NT2/D1 (cell line): ENCODE measurements around the gene NEK2.

ENCODE experiments used
- DNase-seq: peaks from one replicate; pipeline ENCODE4 v3.0.0-alpha.2; 2011; ENCODE audit warnings: low read depth, low spot score
- H3K27me3 ChIP-seq: 2 replicates; pipeline ENCODE4 v1.6.0; 2011; ENCODE audit warnings: mild to moderate bottlenecking; ENCODE audit not compliant: insufficient read length, insufficient read depth
- H3K36me3 ChIP-seq: 2 replicates; pipeline ENCODE4 v1.6.1; 2011; ENCODE audit warnings: mild to moderate bottlenecking, low read length, mixed read lengths; ENCODE audit not compliant: insufficient read depth, insufficient read length
- H3K4me1 ChIP-seq: 2 replicates; pipeline ENCODE4 v1.5.1; 2011; ENCODE audit not compliant: insufficient read depth, insufficient read length
- H3K4me3 ChIP-seq: 2 replicates; pipeline ENCODE4 v1.5.1; 2011; ENCODE audit warnings: low read depth; ENCODE audit not compliant: insufficient read length
- H3K9ac ChIP-seq: 2 replicates; pipeline ENCODE4 v1.6.0; 2011; ENCODE audit warnings: low read depth; ENCODE audit not compliant: insufficient read length
- H3K9me3 ChIP-seq: 2 replicates; pipeline ENCODE4 v1.5.1; 2011; ENCODE audit warnings: mild to moderate bottlenecking, low read length; ENCODE audit not compliant: insufficient read depth
- SUZ12 ChIP-seq: IDR thresholded peaks from 2 replicates; pipeline ENCODE4 v1.6.1; 2011; ENCODE audit not compliant: insufficient read length, insufficient read depth; ENCODE audit errors: extremely low read depth
- YY1 ChIP-seq: IDR thresholded peaks from 2 replicates; pipeline ENCODE4 v1.6.1; 2011; ENCODE audit not compliant: insufficient read length, insufficient read depth
- ZNF274 ChIP-seq: IDR thresholded peaks from 2 replicates; pipeline ENCODE4 v1.6.1; 2011; ENCODE audit warnings: mild to moderate bottlenecking, low read depth, low read length

The NEK2 gene

DNA sequence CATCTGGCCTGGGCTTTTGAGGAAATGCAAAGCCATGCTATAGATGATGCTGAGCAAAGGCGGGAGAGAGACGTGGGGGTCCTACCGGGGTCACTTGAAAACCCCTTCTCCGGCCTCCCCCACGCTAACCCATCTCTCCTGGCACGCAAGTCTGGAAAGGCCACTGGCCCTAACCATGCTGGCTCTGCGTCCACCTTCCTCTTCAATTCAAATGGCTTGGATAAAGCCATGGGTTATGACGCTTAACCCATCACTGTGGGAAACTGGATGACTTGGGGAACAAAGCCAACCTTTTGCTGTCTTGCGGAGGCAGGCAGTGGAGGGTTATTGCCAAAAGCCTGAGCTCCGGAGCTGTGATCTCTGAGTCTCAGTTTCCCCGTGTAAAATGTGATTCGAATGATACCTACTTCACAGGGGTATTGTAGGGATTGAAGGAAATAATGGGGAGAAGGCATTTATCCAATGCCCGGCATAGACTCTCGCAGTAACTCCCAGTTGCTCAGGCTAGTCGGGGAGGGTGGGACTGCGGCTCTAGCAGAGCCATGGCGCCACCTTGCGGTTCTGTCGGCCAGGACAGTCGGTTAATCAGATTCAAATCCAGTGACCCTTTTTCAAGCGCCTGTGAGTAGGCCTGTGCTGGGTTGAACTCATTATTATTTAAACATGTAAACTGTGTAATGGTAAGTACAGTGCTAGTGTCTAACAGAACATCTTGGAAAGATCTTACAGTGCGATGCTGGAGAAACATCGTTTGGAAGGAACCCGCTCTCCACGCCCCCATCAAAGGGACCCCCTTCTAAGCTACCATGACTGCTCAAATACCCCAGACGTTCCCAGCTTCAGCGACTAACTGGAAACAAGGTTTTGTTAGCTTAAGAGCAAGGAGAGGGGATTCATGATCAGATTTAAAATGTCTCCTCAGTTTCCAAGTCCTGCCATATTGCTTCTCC lies 20.3 kb downstream of the NEK2 start:
- H3K36me3 ChIP-seq = no peaks in the 10 kb centered on the region
- peaks cover 7% of the 10 kb centered on the region for H3K4me1 ChIP-seq
- H3K9me3 ChIP-seq = no peaks in the 10 kb centered on the region
- DNase-seq = peak; percentile 90
- no peak for TF ChIP-seq SUZ12
- no peak for TF ChIP-seq YY1
- no peak for TF ChIP-seq ZNF274
- H3K27me3 ChIP-seq = no peaks in the 10 kb centered on the region
- H3K4me3 ChIP-seq = no peak overlapping the region
- no peak overlapping the region for H3K9ac ChIP-seq

DNA sequence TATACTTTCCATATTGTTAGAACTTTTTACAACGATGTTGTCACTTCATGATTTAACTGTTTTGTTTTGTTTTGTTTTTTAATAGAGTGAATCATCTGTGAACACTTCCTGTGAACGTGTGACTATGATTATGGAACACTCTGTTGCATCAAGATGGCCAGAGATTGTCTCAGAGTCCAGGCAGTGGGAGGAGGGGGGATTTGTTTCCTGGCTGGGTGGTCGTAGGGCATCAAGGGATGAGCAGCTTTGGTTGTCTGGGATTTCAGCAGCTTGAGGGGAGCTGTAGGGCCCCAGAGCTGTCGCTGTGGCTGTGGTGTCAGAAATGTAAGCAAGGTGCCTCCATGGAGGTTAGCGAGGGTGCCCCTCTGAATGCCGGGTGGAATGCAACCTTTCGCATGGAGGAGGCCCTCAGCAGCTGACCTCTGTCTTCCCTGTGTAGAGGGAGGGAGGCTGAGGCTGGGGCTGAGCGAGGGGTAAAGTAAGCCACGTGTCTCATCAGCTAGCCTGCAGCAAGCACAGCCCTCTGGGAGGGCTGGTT lies 21.4 kb downstream of the NEK2 start:
- Histone ChIP-seq H3K4me1 (peaks cover 7% of the 10 kb centered on the region), H3K27me3 (no peaks in the 10 kb centered on the region), H3K9me3 (no peaks in the 10 kb centered on the region), H3K36me3 (no peaks in the 10 kb centered on the region), H3K9ac (no peak overlapping the region), H3K4me3 (no peak overlapping the region)
- DNase-seq = no peak
- TF ChIP-seq SUZ12 (no peak), YY1 (no peak), ZNF274 (no peak)

DNA sequence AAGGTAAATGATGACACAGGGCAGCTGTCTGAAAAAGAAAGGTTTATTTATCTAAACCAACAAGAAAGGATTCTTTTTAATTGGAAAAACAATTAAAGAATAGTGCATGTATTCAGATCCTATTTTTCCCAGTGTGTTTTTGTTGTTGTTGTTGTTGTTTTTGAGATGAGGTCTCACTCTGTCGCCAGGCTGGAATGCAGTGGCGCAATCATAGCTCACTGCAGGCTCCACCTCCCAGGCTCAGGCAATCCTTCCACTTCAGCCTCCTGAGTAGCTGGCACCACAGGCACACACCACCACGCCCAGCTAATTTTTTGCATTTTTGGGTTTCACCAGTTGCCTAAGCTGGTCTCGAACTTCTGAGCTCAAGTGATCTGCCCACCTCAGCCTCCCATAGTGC lies 22.1 kb downstream of the NEK2 start:
- no peak for TF ChIP-seq YY1
- no peak for TF ChIP-seq SUZ12
- TF ChIP-seq ZNF274 = no peak
- no peak for DNase-seq
- Histone ChIP-seq H3K27me3 (no peaks in the 10 kb centered on the region), H3K9ac (no peak overlapping the region), H3K4me3 (no peak overlapping the region), H3K9me3 (no peaks in the 10 kb centered on the region), H3K4me1 (peaks cover 7% of the 10 kb centered on the region), H3K36me3 (no peaks in the 10 kb centered on the region)

DNA sequence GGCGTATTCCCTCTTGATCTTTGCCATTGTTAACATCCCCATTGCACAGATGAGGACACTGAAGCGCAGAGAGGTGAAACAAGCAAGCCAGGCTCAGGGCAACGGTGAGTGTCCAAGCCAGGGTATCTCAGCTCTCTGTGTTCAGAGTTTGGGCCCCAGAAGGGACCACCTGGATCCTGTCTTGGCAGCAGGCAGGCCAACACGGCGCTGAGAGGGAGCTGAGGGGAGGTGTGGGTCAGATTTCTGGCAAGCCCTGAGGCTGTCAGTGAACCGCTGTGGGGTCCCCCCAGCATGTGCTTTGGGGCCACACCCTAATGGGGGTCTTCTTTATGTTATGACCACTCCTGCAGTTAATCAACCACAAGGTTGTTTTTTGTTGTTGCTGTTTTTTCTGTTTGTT lies 23.1 kb downstream of the NEK2 start:
- Histone ChIP-seq H3K9ac (no peak overlapping the region), H3K4me1 (peaks cover 7% of the 10 kb centered on the region), H3K36me3 (no peaks in the 10 kb centered on the region), H3K27me3 (no peaks in the 10 kb centered on the region), H3K9me3 (no peaks in the 10 kb centered on the region), H3K4me3 (no peak overlapping the region)
- no peak for DNase-seq
- TF ChIP-seq SUZ12 (no peak), ZNF274 (no peak), YY1 (no peak)

DNA sequence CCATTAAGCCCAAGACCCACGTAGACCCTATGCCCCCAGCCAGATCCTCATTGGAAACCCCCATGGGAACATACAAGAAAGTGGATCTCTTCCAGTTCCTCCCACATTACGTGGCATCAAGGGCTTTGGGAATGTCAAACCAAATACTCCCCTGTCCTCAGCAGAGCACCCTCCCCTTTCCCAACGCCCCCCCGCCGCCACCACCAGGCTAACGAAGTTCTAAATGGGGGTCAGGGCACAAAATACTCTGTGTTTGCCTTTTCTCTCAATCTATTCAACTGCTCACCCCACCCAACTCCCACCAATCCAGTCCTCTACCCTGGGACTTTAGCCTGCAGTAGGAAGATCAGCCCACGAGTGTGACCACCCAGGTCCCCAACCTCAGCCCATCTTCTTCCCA lies 24.5 kb downstream of the NEK2 start:
- no peak for DNase-seq
- TF ChIP-seq YY1 (no peak), SUZ12 (no peak), ZNF274 (no peak)
- no peaks in the 10 kb centered on the region for H3K27me3 ChIP-seq
- H3K4me3 ChIP-seq = no peak overlapping the region
- H3K9ac ChIP-seq = no peak overlapping the region
- peaks cover 7% of the 10 kb centered on the region for H3K4me1 ChIP-seq
- no peaks in the 10 kb centered on the region for H3K36me3 ChIP-seq
- H3K9me3 ChIP-seq = no peaks in the 10 kb centered on the region

DNA sequence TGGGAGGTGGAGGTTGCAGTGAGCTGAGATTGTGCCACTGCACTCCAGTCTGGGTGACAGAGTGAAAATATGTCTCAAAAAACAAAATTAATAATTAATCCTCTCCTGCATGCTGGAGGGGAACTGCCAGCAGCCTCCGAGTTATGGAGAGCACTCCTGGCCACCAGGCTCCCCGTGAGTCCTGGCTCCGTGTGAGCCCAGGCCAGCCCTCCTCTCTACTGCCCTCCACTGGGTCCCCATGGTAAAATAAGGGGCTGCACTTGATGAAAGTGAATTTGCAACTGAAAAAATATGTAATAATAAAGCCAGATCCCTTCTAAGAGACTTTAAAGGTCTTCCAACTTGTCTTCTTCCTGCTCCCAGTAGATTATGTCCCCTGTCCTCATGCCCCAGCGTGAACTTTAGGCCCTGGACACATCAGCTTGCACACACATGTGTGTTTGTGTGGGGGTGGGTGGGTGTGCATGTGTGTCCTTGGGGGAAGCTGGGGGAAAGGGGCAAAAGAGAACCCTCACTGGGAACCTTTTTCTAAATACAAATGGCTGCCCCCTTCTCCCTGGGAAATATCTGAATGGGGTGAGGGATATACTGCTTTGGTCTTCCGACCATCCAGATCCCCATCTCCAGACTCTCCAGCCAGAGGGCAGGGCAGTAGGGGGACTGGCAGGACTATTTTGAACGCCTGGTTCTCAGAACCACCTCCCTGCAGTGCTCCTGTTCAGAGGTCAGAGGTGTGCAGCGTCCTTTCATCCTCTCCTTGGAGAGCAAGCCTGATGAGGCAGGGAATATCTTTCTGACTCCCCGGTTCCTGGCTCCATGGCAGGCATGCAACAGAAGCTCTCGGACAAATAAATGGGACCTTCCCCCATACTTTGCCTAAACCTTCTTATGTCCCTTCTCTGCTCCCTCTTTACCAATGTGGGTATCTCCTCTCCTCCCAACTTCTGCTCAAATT lies 26.2 kb downstream of the NEK2 start:
- Histone ChIP-seq H3K36me3 (no peaks in the 10 kb centered on the region), H3K4me1 (peaks cover 6% of the 10 kb centered on the region), H3K9ac (no peak overlapping the region), H3K4me3 (no peak overlapping the region), H3K9me3 (no peaks in the 10 kb centered on the region), H3K27me3 (no peaks in the 10 kb centered on the region)
- peak; percentile 40 for DNase-seq
- TF ChIP-seq YY1 = no peak
- TF ChIP-seq SUZ12 = no peak
- TF ChIP-seq ZNF274 = no peak
